Non-pigmented ciliary epithelial cell (primary cell): ENCODE measurements around the gene DLG2.

Experiments used
- DNase-seq: peaks from one replicate; pipeline ENCODE4 v3.0.0-alpha.2; 2010; ENCODE audit warnings: low read depth

DLG2 gene

GRCh38 chr11:85558411-85558810 lies 68.7 kb downstream of the DLG2 start:
- DNase-seq = no peak

- DNase-seq = no peak
Observed at GRCh38 chr11:85551881-85552280, 75.3 kb downstream of the DLG2 start.

- no peak for DNase-seq
Observed at GRCh38 chr11:85541683-85542082, 85.5 kb downstream of the DLG2 start.

- no peak for DNase-seq
Observed at GRCh38 chr11:85540635-85541205, 86.4 kb downstream of the DLG2 start.

- no peak for DNase-seq
Observed at GRCh38 chr11:85540181-85540580, 87.0 kb downstream of the DLG2 start.

GRCh38 chr11:85539740-85540139 lies 87.4 kb downstream of the DLG2 start:
- no peak for DNase-seq

- no peak for DNase-seq
Observed at GRCh38 chr11:85539029-85539689, 88.0 kb downstream of the DLG2 start.

GRCh38 chr11:85536438-85536837 lies 90.7 kb downstream of the DLG2 start:
- DNase-seq = no peak

- DNase-seq = no peak
Observed at GRCh38 chr11:85534806-85535205, 92.3 kb downstream of the DLG2 start.

- DNase-seq = no peak
Observed at GRCh38 chr11:85531191-85531897, 95.8 kb downstream of the DLG2 start.

- DNase-seq = no peak
Observed at GRCh38 chr11:85530634-85531033, 96.5 kb downstream of the DLG2 start.

- DNase-seq = no peak
Observed at GRCh38 chr11:85526564-85526963, 100.6 kb downstream of the DLG2 start.

GRCh38 chr11:85525686-85526085 lies 101.5 kb downstream of the DLG2 start:
- no peak for DNase-seq

- no peak for DNase-seq
Observed at GRCh38 chr11:85517272-85517671, 109.9 kb downstream of the DLG2 start.

GRCh38 chr11:85495918-85496317 lies 131.2 kb downstream of the DLG2 start:
- no peak for DNase-seq

GRCh38 chr11:85494396-85494795 lies 132.7 kb downstream of the DLG2 start:
- DNase-seq = no peak

GRCh38 chr11:85485902-85486301 lies 141.2 kb downstream of the DLG2 start:
- DNase-seq = no peak

- no peak for DNase-seq
Observed at GRCh38 chr11:85483861-85484260, 143.3 kb downstream of the DLG2 start.

GRCh38 chr11:85481862-85482261 lies 145.3 kb downstream of the DLG2 start:
- no peak for DNase-seq

- DNase-seq = no peak
Observed at GRCh38 chr11:85475660-85476517, 151.3 kb downstream of the DLG2 start.

GRCh38 chr11:85472953-85473352 lies 154.2 kb downstream of the DLG2 start:
- DNase-seq = no peak

- DNase-seq = no peak
Observed at GRCh38 chr11:85464283-85464682, 162.9 kb downstream of the DLG2 start.

- DNase-seq = no peak
Observed at GRCh38 chr11:85459304-85459703, 167.8 kb downstream of the DLG2 start.
